ENCODE measurements around the gene ITPRIP. TPM values are rescaled to one million over a fixed set of nuclear protein-coding genes. Genes with fewer than 3 reads are reported as not detected.

ITPRIP gene
- total RNA-seq, 2 donors from 2014 or later, result 56.2 to 62.5 TPM

GRCh38 chr10:104288355-104288754 lies 49.9 kb downstream of the ITPRIP start:
- DNase-seq (ENCODE audit: low spot score), result no peak
- no peaks in the 10 kb centered on the region for H3K27me3 ChIP-seq

GRCh38 chr10:104286939-104287338 lies 51.3 kb downstream of the ITPRIP start:
- Histone ChIP-seq H3K27me3 (no peaks in the 10 kb centered on the region), H3K36me3 (no peaks in the 10 kb centered on the region), H3K4me1 (peaks cover 0 to 10% of the 10 kb centered on the region in 2 donors), H3K9me3 (no peaks in the 10 kb centered on the region), H3K4me3 (no peak overlapping the region), H3K27ac (no peak overlapping the region)
- TF ChIP-seq CTCF (IDR thresholded peaks at IDR 0.05), result no peak
- DNase-seq (ENCODE audit: low spot score), result no peak

More at GRCh38 chr10:104288355-104288754, 49.9 kb downstream of the ITPRIP start:
- Histone ChIP-seq H3K27ac (no peak overlapping the region), H3K9me3 (no peaks in the 10 kb centered on the region), H3K4me1 (peaks cover 0 to 10% of the 10 kb centered on the region in 2 donors), H3K4me3 (no peak overlapping the region), H3K36me3 (no peaks in the 10 kb centered on the region)
- TF ChIP-seq CTCF (IDR thresholded peaks at IDR 0.05), result no peak

- TF ChIP-seq CTCF (IDR thresholded peaks at IDR 0.05), result no peak
- no peak for DNase-seq (ENCODE audit: low spot score)
- no peaks in the 10 kb centered on the region for H3K27me3 ChIP-seq
Measured at GRCh38 chr10:104284846-104285245, 53.4 kb downstream of the ITPRIP start.

GRCh38 chr10:104281694-104282093 lies 56.6 kb downstream of the ITPRIP start:
- no peak overlapping the region for H3K4me3 ChIP-seq
- H3K4me1 ChIP-seq, result no peaks in the 10 kb centered on the region
- no peaks in the 10 kb centered on the region for H3K36me3 ChIP-seq
- no peaks in the 10 kb centered on the region for H3K27me3 ChIP-seq
- TF ChIP-seq CTCF (IDR thresholded peaks at IDR 0.05), result no peak
- no peak for DNase-seq (ENCODE audit: low spot score)
- H3K9me3 ChIP-seq, result no peaks in the 10 kb centered on the region
- no peak overlapping the region for H3K27ac ChIP-seq

More at GRCh38 chr10:104284846-104285245, 53.4 kb downstream of the ITPRIP start:
- no peaks in the 10 kb centered on the region for H3K4me1 ChIP-seq
- no peak overlapping the region for H3K4me3 ChIP-seq
- no peaks in the 10 kb centered on the region for H3K9me3 ChIP-seq
- no peak overlapping the region for H3K27ac ChIP-seq
- no peaks in the 10 kb centered on the region for H3K36me3 ChIP-seq

- H3K4me1 ChIP-seq, result peaks cover 0 to 4% of the 10 kb centered on the region in 2 donors
- no peaks in the 10 kb centered on the region for H3K9me3 ChIP-seq
- H3K36me3 ChIP-seq, result no peaks in the 10 kb centered on the region
- no peak for DNase-seq (ENCODE audit: low spot score)
- no peak for TF ChIP-seq CTCF (IDR thresholded peaks at IDR 0.05)
- no peak overlapping the region for H3K4me3 ChIP-seq
- no peaks in the 10 kb centered on the region for H3K27me3 ChIP-seq
- H3K27ac ChIP-seq, result no peak overlapping the region
Measured at GRCh38 chr10:104279550-104280259, 58.6 kb downstream of the ITPRIP start.

GRCh38 chr10:104277785-104278184 lies 60.5 kb downstream of the ITPRIP start:
- no peak overlapping the region for H3K27ac ChIP-seq
- H3K4me3 ChIP-seq, result no peak overlapping the region
- H3K4me1 ChIP-seq, result peaks cover 0 to 8% of the 10 kb centered on the region in 2 donors
- no peak for DNase-seq (ENCODE audit: low spot score)
- H3K27me3 ChIP-seq, result no peaks in the 10 kb centered on the region
- TF ChIP-seq CTCF (IDR thresholded peaks at IDR 0.05), result no peak
- H3K9me3 ChIP-seq, result no peaks in the 10 kb centered on the region
- H3K36me3 ChIP-seq, result no peaks in the 10 kb centered on the region
